A549 treated with Mapracorat at 1 μM for 4 hours (cell line): ENCODE results near the gene MDP1. TPM values are rescaled to one million over a fixed set of nuclear protein-coding genes. Genes with fewer than 3 reads are reported as not detected.

Source experiments
- total RNA-seq: library from RNA; stranded (reverse); fragments of 200-300 nt; extraction: Qiagen RNA extraction; gene quantifications from 5 replicates; pipeline ENCODE4 v1.2.3, GENCODE V29; 2022

Gene MDP1
- 29.1 to 34.2 TPM (median 30.7 TPM) in 5 replicates for total RNA-seq

DNA sequence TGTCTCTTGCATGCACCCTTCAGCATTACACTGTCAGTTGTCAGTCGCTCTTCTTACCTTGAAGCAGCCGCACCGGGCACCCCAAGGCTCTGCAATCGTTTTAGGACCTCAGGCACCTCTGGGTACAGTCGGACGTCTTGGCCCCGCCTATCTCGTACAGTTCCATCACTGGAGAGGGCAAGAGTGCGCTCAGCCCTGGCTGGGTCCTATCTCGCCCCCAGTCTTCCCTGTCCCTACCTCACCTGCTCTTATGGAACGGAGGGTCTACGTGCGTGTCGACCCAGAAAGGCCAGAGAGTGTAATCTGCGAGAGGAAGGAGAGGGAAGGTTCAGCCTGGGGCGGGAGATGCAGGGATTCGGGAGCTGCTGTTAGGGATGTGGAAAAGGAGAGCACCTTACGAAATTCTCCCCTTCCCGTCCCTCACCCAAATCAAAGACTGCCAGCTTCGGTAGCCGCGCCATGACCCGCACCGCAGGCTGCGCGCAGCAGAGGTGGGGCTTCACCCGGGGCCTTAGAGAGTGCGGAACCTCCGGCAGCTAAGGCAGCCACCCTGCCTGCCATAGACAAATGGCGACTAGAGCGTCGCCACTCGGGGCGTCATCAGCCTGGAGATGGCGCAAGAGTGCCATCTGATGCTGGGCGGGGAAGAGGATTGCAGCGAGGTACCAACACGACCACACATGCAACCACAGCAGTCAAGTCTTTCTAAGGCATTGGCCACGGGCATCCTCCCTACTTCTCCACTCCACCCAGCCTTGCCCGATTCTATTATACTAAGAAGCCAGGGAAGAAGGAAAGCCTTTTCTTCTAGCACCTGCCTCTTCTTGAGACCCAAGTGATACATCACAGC, at the start of gene MDP1:
Gene MDP1 (minus strand): TSS at position 572 of the 850 bp plus-strand sequence. CDS start 111 bp downstream, at position 461.

DNA sequence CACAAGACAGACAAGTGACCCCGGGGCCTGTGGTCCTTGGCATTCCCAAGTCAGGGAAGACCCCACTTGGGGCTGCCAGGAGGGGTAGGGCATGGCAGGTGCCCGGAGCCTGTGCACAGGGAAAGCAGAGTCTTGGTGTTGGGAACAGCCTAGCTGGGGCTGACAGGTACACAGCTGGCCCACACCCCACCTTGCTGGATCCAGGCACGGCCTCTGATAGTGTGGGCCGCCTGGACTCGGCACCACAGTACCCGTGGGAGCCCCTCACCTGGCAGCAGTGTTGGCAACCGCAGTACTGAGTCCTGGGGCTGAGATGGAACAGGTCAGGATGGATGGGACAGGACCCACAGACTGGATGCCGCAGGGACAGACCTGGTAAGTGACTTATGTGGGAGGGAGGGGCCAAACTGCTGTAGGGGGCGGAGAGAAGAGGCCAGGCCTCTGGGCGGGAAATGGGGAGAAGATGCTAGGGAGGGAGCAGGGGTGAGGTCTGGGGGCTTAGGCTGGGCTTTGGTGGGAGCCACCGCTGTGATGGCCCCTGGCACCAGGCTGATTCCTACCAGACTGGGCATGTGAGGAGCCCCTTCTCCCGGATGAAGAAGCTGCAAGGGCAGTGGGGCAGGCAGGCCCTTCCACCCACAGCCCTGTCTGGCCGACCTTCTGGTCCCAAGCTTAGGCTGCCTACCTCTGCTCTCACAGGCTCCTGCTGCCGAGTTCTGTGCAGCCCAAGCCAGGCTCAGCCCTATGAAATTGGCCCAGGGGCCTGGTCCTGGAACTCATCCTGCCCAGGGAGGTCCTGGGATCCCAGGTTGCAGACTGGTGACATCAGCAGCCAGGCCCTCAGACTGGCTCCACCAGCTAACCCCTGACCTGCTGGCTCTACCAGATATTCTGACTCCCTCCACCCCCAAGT, 47.2 kb upstream of the MDP1 start, which contains the start of gene TGM1:
Gene TGM1 (minus strand): TSS at position 357 of the 913 bp plus-strand sequence. CDS start 825 bp downstream, outside the sequence.

DNA sequence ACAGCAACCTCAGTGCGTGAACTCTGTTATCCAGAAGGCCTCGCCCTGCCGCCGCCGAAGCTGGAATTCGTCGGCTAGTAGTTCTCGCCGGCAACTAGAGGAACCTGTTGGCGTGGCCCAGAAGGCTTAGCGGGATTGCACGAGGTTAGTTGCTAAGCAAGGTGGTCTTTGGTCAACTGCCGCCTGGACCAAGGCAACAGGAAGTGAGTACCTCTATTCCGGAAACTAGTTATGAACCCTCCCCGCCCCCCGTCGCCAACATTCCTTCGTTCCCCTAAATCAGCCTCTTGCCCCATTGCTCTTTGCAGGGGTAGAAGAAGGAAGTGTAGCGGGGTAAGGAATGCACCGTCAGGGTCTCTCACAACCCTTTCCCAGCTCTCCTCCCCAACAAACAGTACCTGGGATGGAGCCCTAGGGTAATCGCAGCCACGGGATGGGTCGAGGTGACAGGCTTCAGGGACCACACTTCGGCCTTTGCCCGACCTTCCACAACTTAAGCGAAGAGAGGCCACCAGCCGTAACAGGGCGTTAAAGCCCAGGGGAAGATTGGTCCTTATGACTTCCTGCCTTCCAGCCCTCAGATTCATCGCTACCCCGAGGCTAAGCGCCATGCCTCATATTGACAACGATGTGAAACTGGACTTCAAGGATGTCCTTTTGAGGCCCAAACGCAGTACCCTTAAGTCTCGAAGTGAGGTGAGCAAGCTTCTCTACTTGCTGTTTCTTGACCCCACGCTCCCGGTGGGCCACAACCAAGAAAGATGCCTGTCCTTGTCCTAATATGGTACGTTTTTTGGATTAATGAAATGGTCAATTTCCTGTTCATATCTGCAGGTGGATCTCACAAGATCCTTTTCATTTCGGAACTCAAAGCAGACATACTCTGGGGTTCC, 17.0 kb upstream of the MDP1 start, which contains the start of gene GMPR2:
Gene GMPR2 (plus strand): TSS at position 285 of the 893 bp plus-strand sequence. CDS start 325 bp downstream, at position 610.

DNA sequence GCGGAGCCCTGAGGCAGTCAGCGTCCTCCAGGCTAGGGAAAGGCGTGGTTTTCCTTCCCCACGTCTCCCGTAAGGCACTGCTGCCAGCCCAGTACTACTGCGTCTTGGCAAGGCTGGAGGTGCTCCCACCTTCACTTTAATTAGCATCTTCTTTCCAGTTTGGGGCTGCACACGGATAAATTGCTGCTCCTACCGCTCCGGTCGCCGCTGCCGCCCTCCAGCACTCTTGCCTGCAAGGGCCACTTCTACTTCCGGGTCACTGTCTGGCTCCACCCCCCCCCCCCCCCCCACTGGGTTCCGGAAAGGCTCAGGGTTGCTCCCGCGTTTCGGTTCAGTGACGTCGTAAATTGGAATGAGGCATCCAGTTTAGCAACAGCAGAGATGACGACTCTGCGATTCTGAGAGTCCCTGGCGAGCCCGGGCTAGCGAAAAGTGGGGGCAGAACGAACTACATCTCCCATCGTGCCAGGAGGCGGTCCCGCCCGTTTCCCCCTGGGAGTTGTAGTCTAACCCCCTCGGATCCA, 16.3 kb upstream of the MDP1 start, which contains the start of gene NEDD8:
Gene NEDD8 (minus strand): TSS at position 247 of the 524 bp plus-strand sequence. CDS start 100 bp downstream, at position 147.

DNA sequence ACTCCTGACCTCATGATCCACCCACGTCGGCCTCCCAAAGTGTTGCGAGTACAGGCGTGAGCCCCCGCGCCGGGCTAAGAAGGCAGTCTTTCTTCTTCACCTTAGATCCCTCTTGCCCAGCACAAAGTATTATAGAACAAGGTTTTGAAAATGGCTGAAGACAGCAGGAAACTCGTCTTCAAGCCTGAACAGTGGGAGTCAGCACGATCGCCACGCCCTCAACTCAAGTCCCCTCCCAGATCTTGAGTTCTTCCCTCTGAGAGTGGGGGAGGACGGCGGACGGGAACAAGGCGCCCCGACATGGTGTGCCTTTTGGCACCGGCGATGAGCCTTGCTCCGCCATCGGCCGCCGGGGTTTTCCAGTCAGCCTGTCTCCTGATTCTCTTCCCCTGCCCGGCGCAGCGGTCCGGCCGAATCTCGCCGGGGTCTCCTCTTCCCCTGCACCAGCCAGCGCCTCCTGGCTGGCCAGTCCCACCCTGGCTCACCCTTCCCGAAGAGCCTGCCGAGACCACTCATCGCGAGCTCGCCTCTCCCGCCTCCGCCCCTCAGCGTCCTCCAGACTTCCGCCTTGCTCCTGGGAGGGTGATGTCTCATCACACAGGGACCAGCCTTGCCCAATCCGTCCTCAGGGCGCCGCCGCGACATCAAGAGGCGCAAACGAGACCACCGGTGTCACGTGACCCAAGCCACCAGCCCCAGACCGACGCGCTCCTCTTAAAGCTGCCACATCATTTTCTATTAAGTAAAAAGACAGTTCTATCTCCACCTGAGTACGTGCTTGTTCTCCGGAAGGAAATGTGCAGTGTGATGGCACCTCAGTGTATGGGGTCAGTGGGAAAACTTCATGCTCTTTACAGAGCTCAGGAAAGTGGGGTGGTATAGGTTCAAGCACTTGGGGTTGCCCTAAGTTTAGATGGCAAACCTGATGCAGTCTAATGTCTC, 2.7 kb downstream of the MDP1 start, which contains the start of gene CHMP4A:
Gene CHMP4A (minus strand): TSS at position 565 of the 942 bp plus-strand sequence. CDS start 49 bp downstream, at position 516.

DNA sequence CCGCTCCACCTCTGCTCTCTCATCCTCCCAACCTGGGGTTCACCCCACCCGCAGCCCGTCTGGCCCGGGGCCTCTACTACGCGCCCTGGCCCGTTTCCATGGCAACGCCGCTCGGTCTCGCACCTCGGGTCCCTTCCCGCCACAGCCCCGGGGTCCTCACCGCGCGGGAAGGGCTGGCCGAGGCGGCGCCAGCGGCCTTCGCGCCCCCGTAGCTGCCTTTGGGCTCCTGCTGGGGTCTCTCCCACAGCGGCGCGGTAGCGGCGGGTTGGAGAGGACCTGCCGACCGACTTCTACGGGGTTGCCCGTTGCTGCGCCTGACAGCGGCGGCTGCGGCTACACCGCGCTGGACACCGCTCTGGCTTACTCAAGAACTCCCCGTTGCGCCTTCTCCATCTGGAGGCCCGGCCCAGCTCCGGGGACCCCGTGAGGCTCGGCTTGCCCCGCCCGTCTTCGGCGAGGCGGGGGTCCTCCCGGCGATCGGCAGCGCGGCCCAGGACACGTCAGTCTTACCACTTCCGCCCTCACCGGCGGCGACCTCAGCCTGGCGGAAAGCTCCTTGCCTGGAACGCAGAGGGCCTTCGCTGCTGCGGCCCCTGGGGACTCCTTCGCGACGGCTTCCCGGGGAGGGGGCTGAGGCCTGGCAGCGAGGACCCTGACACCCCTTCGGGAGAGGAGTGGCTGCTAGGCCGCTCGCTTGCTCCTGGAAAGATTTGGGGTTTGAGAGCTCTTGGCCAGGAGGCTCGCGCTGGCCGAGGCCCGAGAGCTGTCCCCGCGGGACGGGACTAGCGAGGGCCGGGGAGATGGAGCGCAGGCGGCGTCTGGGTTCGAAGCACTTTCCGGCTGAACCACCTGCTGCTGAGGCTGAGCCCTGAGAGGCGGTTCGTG, 20.4 kb downstream of the MDP1 start, which contains the start of gene TM9SF1:
Gene TM9SF1 (minus strand): TSS at position 256 of the 885 bp plus-strand sequence. CDS start 422 bp downstream, outside the sequence.

DNA sequence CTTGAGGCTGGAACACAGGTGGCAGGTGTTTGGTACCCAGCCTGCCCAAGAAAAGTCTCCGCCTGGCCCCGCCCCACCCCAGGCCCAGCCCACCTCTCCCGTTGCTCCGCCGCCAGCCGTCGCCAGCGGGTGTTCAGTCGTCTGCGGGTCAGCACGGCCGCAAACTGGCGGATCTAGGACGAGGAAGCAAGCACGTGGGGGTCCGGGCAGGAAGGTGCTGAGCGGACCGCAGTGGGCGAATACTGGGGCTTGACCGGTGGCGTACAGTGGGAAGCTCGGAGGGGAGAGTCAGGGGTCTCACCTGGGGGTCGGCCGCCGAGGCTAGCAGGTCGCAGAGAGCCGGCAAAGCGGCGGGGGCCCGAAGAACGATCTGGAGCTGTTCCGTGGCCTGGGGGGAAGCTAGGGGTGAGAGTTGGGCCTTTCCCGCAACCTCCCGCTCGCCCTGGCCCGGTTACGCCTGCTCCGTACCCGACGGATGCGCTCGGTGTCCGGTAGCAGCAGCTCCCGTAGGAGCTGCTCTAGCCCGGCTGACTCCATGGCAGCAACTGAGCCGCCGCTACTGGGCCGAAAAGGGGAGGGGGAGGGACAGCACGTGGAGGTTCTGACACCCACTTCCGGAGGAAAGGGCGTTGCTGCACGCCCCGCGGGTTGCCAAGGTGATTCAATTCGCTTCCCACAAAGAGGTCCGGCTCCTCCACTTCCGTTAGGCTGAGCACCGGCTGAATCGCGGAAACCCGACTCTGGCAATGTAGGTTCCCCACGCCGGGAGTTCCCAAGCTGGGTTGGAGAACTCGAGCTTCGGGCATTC, 27.4 kb downstream of the MDP1 start, which contains the start of gene IPO4:
Gene IPO4 (minus strand): TSS at position 566 of the 808 bp plus-strand sequence. CDS start 29 bp downstream, at position 537.

DNA sequence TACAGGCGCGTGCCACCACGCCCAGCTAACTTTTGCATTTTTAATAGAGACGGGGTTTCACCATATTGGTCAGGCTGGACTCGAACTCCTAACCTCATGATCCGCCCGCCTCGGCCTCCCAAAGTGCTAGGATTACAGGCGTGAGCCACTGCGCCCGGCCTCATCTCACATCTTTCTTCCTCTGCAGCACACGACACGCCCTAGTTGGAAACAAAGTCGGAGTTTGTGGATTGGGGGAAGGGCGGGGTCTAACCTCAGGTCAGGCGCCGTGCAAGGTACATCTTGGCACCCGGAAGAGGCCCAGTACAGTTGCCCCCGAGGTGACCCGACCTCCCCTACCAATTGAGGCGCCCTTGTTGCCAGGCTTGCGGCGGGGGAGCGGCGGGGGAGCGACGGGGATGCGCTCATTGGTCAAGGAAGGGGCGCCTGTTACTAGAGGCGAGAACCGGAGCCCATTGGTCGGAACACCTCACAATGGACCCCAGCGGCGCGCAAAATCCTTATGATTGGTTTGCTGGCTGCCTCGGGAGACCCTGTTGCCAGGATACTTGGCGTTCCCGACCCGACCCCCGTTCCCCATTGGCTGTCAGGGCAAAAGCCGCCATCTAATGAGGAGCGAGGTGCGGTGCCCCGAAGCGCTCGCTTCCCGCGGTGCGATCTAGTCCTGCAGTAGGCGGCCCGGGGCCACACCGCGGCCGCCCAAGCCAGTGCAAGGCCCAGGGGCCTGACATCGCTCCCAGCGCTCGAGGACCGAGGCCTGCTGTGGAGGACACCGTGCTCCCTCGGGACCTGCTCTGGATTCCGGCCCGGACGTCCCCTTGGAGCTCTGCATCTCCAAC, 44.2 kb downstream of the MDP1 start, which contains the start of gene REC8:
Gene REC8 (plus strand): TSS at position 659 of the 839 bp plus-strand sequence. CDS start 473 bp downstream, outside the sequence.

Other genes starting within 250 kb of the MDP1 start
- 25.5 to 34.0 TPM (median 29.6 TPM) in 5 replicates for gene DHRS4L2, start 227.1 kb downstream of the MDP1 start, total RNA-seq
- 0.35 to 0.74 TPM (median 0.53 TPM) in 5 replicates for gene CARMIL3, start 164.1 kb downstream of the MDP1 start, total RNA-seq
- not detected in 5 replicates for gene CPNE6, start 144.5 kb downstream of the MDP1 start, total RNA-seq
- 15.0 to 21.2 TPM (median 19.3 TPM) in 5 replicates for gene PCK2, start 121.8 kb downstream of the MDP1 start, total RNA-seq
- gene DCAF11, start 101.3 kb downstream of the MDP1 start, total RNA-seq, result 20.8 to 22.4 TPM (median 21.9 TPM) in 5 replicates
- 0.56 to 1.1 TPM (median 0.84 TPM) in 5 replicates for gene NRL, start 101.1 kb downstream of the MDP1 start, total RNA-seq
- 0.13 to 0.19 TPM in 2 of 5 replicates, not detected in the others for gene FITM1, start 85.4 kb downstream of the MDP1 start, total RNA-seq
- gene PSME1, start 79.9 kb downstream of the MDP1 start, total RNA-seq, result 159 to 187 TPM (median 162 TPM) in 5 replicates
- 45.7 to 62.3 TPM (median 60.1 TPM) in 5 replicates for gene EMC9, start 74.5 kb downstream of the MDP1 start, total RNA-seq
- gene PSME2, start 69.5 kb downstream of the MDP1 start, total RNA-seq, result 151 to 185 TPM (median 159 TPM) in 5 replicates
- gene RNF31, start 68.6 kb downstream of the MDP1 start, total RNA-seq, result 19.9 to 35.1 TPM (median 34.3 TPM) in 5 replicates
- gene IRF9, start 54.8 kb downstream of the MDP1 start, total RNA-seq, result 16.8 to 21.0 TPM (median 17.7 TPM) in 5 replicates
- gene REC8, start 44.0 kb downstream of the MDP1 start, total RNA-seq, result 3.3 to 6.5 TPM (median 5.3 TPM) in 5 replicates
- gene IPO4, start 27.2 kb downstream of the MDP1 start, total RNA-seq, result 72.5 to 89.6 TPM (median 84.6 TPM) in 5 replicates
- gene TM9SF1, start 20.6 kb downstream of the MDP1 start, total RNA-seq, result 58.4 to 64.8 TPM (median 63.8 TPM) in 5 replicates
- not detected in 5 replicates for gene TSSK4, start 10.4 kb downstream of the MDP1 start, total RNA-seq
- 75.9 to 98.1 TPM (median 81.6 TPM) in 5 replicates for gene CHMP4A, start 2.6 kb downstream of the MDP1 start, total RNA-seq
- 450 to 490 TPM (median 458 TPM) in 5 replicates for gene NEDD8, start 16.3 kb upstream of the MDP1 start, total RNA-seq
- 54.1 to 66.3 TPM (median 57.2 TPM) in 5 replicates for gene GMPR2, start 16.9 kb upstream of the MDP1 start, total RNA-seq
- 34.4 to 39.3 TPM (median 36.4 TPM) in 5 replicates for gene TINF2, start 26.6 kb upstream of the MDP1 start, total RNA-seq
- 0.89 to 1.9 TPM (median 1.4 TPM) in 5 replicates for gene TGM1, start 47.1 kb upstream of the MDP1 start, total RNA-seq
- gene RABGGTA, start 55.5 kb upstream of the MDP1 start, total RNA-seq, result 15.5 to 19.8 TPM (median 17.5 TPM) in 5 replicates
- 10.4 to 14.5 TPM (median 11.6 TPM) in 5 replicates for gene DHRS1, start 83.7 kb upstream of the MDP1 start, total RNA-seq
- 13.5 to 16.8 TPM (median 15.9 TPM) in 5 replicates for gene NOP9, start 83.8 kb upstream of the MDP1 start, total RNA-seq
- 0.08 to 0.24 TPM (median 0.17 TPM) in 5 replicates for gene CIDEB, start 91.9 kb upstream of the MDP1 start, total RNA-seq
- 2.1 to 5.7 TPM (median 4.5 TPM) in 5 replicates for gene LTB4R2, start 94.1 kb upstream of the MDP1 start, total RNA-seq
- 4.4 to 7.8 TPM (median 5.9 TPM) in 5 replicates for gene LTB4R, start 95.4 kb upstream of the MDP1 start, total RNA-seq
- not detected in 5 replicates for gene ADCY4, start 119.0 kb upstream of the MDP1 start, total RNA-seq
- gene RIPK3, start 123.9 kb upstream of the MDP1 start, total RNA-seq, result not detected in 5 replicates
- gene NFATC4, start 152.1 kb upstream of the MDP1 start, total RNA-seq, result 0.16 to 0.42 TPM (median 0.18 TPM) in 5 replicates
- 0.23 to 0.36 TPM (median 0.29 TPM) in 5 replicates for gene NYNRIN, start 182.9 kb upstream of the MDP1 start, total RNA-seq
- gene CBLN3, start 213.6 kb upstream of the MDP1 start, total RNA-seq, result 0.77 to 1.2 TPM (median 1.1 TPM) in 5 replicates
- 21.5 to 27.2 TPM (median 26.8 TPM) in 5 replicates for gene KHNYN, start 213.9 kb upstream of the MDP1 start, total RNA-seq
- gene SDR39U1, start 226.7 kb upstream of the MDP1 start, total RNA-seq, result 42.7 to 53.0 TPM (median 45.8 TPM) in 5 replicates